ENCODE data around the gene PYHIN1. TPM values are rescaled to one million over a fixed set of nuclear protein-coding genes. Genes with fewer than 3 reads are reported as not detected.

PYHIN1 gene
- total and polyA plus RNA-seq, 2 of the 4 experiments (the other 2 are of a cell fraction) = not detected

GRCh38 chr1:158969166-158969565, 37.8 kb downstream of the PYHIN1 start:
- no TSS peak for BruUV-seq (replicated peaks)
- WGBS, 2 experiments (ENCODE audit: extremely low coverage in 2 of 2, insufficient read length in 1 of 2) = no CpG with 5 or more reads among the region's 3 CpGs
- H3K9ac ChIP-seq (ENCODE audit: low read depth, low read length) = no peak overlapping the region
- H3K79me1 ChIP-seq (ENCODE audit: low read depth in 1 of 2, low read length in 2 of 2) = no peaks in the 10 kb centered on the region
- DNase-seq (no peak), ATAC-seq (ENCODE audit: low read depth) (no peak)
- in situ Hi-C loops (cut with MboI; ENCODE audit: low sequenced_read_pairs) (no loop called here), intact Hi-C loops (cut with micrococcal nuclease) (no loop called here), dilution Hi-C loops (cut with HindIII; ENCODE audit: low sequenced_read_pairs, unreplicated experiment) (no loop called here)
- no peaks in the 10 kb centered on the region for H4K20me1 ChIP-seq (ENCODE audit: insufficient read depth, low read length)
- H4K91ac ChIP-seq (ENCODE audit: insufficient read depth, low read depth, low read length) = no peak overlapping the region
- H2AK9ac ChIP-seq (replicated peaks; ENCODE audit: low read depth, low read length, poor library complexity) = no peak overlapping the region
- H3K27ac ChIP-seq (ENCODE audit: insufficient read depth, low read length) = no peak overlapping the region
- H3K27me3 ChIP-seq (ENCODE audit: control insufficient read depth, insufficient read depth, low read length) = no peaks in the 10 kb centered on the region
- no peak overlapping the region for H3K4ac ChIP-seq (ENCODE audit: low read depth, low read length)
- no peak overlapping the region for H4K5ac ChIP-seq (ENCODE audit: low read depth, low read length)
- no peak overlapping the region for H2AFZ ChIP-seq (replicated peaks; ENCODE audit: low read length, poor library complexity)
- ChIA-PET CTCF (no interaction called here), POLR2A (ENCODE audit: unreplicated experiment) (no interaction called here)
- H3K14ac ChIP-seq (replicated peaks; ENCODE audit: low read depth, low read length) = no peak overlapping the region
- no peak overlapping the region for H2BK20ac ChIP-seq (ENCODE audit: low read depth, low read length)
- H4K8ac ChIP-seq (ENCODE audit: low read depth in 2 of 2, low read length in 2 of 2) = no peak overlapping the region
- no peak overlapping the region for H3K18ac ChIP-seq (ENCODE audit: low read depth, low read length)
- H3K56ac ChIP-seq (ENCODE audit: extremely low read depth, insufficient read depth, low read length) = no peak overlapping the region
- H2BK5ac ChIP-seq (ENCODE audit: low read depth, low read length, poor library complexity, severe bottlenecking) = no peak overlapping the region
- no peak overlapping the region for H2AK5ac ChIP-seq (ENCODE audit: low read depth, low read length)
- H3K4me2 ChIP-seq (ENCODE audit: low read depth, low read length) = no peak overlapping the region
- H3K36me3 ChIP-seq (ENCODE audit: control insufficient read depth, insufficient read depth, low read length) = no peaks in the 10 kb centered on the region
- H3K4me1 ChIP-seq (ENCODE audit: control insufficient read depth, insufficient read depth, low read length) = no peaks in the 10 kb centered on the region
- H3K9me1 ChIP-seq (ENCODE audit: insufficient read depth, low read length) = no peaks in the 10 kb centered on the region
- no peak overlapping the region for H3K23ac ChIP-seq (ENCODE audit: low read depth, low read length)
- H3K4me3 ChIP-seq (ENCODE audit: insufficient read depth, low read depth, low read length) = no peak overlapping the region
- no peak for TF ChIP-seq MAFK (IDR thresholded peaks at IDR 0.05; ENCODE audit: low read depth, low read length)
- TF ChIP-seq MAZ (IDR thresholded peaks at IDR 0.05; ENCODE audit: borderline replicate concordance, low read depth, low read length) = no peak
- no peak for TF ChIP-seq RFX5 (IDR thresholded peaks at IDR 0.05; ENCODE audit: low read depth, low read length)
- TF ChIP-seq RAD21 (IDR thresholded peaks at IDR 0.05; ENCODE audit: low read length) = no peak
- TF ChIP-seq FOS (IDR thresholded peaks at IDR 0.05; ENCODE audit: low read depth, low read length) = no peak
- TF ChIP-seq RCOR1 (IDR thresholded peaks at IDR 0.05; ENCODE audit: insufficient replicate concordance, low read length) = no peak
- no peak for TF ChIP-seq CTCF (conservative IDR thresholded peaks at IDR 0.05; ENCODE audit: low read depth, low read length)
- TF ChIP-seq NFE2L2 (IDR thresholded peaks at IDR 0.05; ENCODE audit: low read depth, low read length) = no peak
- TF ChIP-seq BHLHE40 (IDR thresholded peaks at IDR 0.05; ENCODE audit: low read depth, low read length) = no peak
- TF ChIP-seq, protein P1, sequence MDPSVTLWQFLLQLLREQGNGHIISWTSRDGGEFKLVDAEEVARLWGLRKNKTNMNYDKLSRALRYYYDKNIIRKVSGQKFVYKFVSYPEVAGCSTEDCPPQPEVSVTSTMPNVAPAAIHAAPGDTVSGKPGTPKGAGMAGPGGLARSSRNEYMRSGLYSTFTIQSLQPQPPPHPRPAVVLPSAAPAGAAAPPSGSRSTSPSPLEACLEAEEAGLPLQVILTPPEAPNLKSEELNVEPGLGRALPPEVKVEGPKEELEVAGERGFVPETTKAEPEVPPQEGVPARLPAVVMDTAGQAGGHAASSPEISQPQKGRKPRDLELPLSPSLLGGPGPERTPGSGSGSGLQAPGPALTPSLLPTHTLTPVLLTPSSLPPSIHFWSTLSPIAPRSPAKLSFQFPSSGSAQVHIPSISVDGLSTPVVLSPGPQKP (IDR thresholded peaks at IDR 0.05; ENCODE audit: borderline replicate concordance, low read depth, low read length) = no peak
- TF ChIP-seq POLR2A (IDR thresholded peaks at IDR 0.05; ENCODE audit: low read depth, low read length) = no peak
- H2BK120ac ChIP-seq (ENCODE audit: low read depth, low read length) = no peak overlapping the region
- H2BK15ac ChIP-seq (ENCODE audit: low read depth, low read length) = no peak overlapping the region
- no peaks in the 10 kb centered on the region for H3K9me3 ChIP-seq (ENCODE audit: control insufficient read depth, insufficient read depth, low read length)
